Smooth muscle cell of the brain vasculature (primary cell): Measurements from ENCODE around the gene HOXB4.

Experiments
- DNase-seq: peaks from one replicate; pipeline ENCODE4 v3.0.0-alpha.2; 2012; ENCODE audit warnings: low read depth, low spot score

Gene HOXB4

DNA sequence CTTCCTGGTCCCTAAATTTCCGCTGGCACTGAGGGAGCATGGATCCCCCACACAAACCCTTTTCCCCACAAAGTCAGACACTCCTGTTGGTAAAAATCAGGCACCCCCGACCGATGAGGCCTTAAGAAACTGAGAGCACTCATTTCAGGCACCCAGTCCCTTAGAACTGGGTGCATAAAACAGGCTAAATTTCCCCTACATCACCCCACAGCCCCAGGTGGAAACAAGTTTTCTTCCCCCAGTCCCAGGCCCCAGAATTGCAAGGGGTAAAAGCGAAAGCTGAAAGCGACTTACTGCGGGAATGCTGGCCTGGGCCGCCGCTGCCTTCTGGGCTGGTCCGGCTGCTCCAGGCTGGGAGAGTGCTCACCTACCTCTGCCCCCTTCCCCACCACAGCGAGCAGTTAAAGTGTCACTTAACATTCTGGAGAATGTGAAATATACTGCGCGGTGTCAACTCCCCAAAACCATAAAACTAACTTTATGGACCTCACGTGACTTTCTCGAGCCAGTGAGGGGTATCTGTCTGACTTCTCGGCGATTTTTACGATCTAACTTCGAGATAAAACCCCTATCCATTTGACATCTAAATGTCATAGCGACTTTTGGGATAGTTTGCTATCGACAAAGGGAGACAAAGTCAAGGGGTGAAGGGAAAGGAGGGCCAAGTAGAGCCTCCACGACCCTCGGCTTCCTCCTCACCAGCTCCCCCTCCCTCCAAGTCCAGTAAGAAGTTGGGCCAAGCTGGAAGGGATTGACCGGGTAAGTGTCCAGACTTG, 11.9 kb upstream of the HOXB4 start, which contains the start of gene HOXB3:
TSS of gene HOXB3 (minus strand) at position 411 of the 776 bp plus-strand sequence. CDS start 37,767 bp downstream, outside the sequence.
- DNase-seq, result no peak

DNA sequence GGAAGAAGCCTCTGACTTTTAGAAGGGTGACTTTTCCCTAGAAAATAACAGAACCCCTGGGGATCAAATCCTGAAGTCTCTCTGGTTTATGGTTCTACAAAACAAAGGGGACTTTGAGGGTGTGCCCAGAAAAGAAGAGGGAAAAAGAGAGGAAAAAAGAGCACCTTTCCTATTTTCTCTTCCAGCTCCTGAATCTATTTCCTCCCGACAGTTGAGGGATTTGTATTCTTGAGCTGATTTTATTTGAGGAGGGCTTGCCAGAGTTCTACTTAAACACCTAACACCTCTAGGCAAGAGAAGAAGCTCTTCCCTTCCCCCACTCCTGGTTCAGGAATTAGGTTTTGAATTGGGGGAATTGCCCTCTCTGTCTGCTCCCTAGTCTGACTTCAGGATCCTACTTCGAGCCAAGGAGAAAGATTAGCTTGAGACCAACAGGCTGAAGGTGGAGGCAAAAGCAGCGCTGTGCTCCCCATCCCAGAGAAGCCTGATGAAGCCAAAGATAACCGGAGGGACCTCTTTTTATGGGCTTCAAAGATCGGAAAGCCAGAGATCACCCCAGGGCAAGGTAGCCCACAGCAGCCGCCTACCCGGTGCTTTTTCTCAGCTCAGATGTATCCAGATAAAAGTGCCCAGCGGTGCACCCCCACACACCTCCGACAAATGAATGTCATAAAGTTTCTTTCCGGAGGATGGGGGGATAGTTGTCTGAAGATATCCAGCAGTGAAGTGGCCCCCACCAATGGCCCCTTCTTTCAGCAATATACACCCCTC, 11.1 kb upstream of the HOXB4 start:
- no peak for DNase-seq

- no peak for DNase-seq
Observed at GRCh38 chr17:48588528-48588927, 10.4 kb upstream of the HOXB4 start.

DNA sequence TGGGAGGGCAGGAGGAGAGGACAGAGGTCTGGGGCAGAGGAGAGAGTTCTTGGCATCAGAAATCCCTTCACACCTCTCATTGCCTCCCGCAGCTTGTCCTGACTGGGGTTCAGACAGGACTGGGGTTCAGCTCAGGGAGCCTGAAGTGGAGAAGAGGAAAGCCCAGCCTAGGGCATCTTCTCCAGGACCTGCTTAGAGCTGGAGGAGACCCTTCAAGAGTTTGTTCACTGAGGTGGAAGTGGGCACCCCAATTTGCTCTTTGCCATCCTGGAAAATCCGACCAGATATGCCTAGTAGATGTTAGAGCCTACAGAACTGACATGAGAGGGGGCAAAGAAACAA, 9.9 kb upstream of the HOXB4 start:
- DNase-seq, result no peak

DNA sequence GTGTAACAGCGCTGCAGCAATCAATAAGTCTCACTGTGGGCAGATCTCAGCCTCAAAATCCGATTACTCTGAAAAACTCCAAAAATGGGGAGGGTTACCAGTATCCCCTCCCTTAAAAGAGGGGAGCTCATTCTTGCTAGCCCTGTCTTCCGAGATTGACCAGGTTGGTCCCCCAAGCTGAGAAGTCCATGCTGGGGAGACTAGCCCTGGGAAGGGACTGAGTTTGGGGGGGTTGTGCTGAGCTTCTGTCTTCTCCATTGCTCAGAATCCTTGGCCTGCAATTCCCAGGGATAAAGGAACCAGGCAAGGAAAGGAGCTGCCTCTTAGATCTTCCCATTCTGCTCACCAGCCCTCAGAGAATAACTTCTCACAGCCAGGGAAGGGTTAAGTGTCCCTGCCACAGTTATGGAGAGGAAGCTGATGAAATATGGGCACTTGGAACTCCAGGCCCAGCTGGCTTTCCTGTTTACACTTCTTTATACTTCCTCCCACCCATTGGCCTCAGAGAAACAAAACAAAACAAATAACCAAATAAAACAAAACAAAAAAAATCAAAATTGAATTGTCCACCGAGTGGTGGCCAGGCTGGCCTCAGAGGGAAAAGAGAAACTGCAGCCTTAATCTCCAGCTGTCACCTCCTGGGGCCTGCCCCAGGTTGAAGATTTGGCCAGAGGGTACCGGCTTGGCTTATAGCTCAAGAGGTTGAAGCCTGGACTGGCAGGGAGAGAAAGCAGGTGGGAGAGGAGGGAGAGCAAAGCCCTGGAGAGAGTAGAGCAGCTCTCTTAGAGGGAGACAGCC, 9.3 kb upstream of the HOXB4 start:
- DNase-seq, result no peak

- DNase-seq, result no peak
Observed at GRCh38 chr17:48586355-48587258, 8.5 kb upstream of the HOXB4 start.

- no peak for DNase-seq
Observed at GRCh38 chr17:48584223-48584741, 6.1 kb upstream of the HOXB4 start.

DNA sequence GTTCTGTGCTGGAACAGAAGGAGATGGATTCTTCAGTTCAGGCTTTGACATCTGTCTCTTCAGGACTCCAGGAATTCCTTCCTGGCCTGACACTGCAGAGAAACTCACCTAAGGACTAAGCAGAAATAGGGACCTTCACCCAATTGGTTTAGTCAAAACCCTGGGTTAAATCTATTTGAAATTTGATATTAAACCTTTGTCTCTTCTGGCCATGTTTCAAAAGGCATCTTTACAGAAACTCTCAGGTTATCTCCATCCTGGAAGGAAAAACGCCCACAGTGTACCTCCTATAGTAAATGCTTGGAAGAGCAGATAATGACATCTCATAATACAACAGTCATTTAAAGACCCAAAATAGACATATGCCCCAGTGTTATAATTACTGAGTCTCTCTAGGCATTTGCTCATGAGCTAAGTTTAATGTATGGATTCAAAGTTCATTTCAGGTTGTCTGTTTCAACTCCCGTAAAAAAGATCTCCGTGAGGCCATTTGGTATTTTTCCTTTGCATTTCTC, 5.6 kb upstream of the HOXB4 start:
- no peak for DNase-seq

DNA sequence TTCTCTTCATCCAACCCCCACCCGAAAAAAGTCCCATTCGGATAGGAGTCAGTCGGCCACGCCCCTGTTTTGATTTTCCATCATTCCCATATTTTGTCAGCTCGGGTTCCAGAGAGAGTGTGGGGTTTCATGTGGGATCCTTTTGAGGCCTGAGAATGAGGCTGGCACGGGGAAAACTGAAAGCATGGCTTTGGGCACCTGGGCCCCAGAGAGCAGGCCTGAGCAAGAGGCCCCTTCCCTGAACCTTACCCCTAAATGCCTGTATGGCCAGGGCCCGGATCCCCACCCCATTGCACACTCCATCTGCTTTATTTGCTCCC, 4.6 kb upstream of the HOXB4 start:
- DNase-seq, result no peak

DNA sequence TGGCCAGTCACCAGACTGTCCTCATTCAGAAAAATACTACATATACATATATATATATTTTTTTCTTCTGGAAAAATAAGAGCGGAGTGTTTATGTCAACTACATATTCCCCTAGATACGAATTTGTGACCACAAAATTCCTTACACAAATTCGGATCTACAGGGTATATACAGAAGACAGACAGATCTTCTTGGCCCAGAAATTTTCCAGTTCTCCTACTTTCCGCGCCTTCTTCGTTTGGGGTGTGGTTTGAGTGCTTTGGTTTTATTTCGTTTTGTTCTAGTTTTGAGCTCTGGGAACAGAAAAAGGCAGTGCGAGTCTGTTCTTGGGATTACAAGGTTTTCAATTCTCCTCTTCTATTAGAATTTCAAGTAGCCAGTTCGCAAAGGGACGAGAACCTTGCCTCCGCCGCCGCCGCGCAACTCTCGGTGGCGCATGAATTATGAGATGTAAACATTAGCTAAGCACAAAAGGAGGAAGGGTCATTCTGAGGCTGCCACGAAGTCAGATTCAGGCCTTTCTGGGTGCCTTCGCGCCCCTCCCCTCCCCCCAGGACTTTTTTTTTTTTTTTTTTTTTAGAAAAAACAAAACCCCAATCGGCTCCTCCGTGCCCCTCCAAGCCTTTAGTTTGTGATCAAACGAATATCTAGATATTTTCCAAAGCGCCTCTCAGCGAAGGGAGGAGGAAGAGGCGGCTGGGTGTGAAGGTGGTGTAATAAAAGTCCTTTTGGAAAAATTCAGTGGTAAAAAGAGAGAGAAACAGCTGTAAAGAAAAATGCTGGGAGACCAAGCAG, 1.8 kb upstream of the HOXB4 start:
- DNase-seq, result no peak

- DNase-seq, result no peak
Observed at GRCh38 chr17:48579471-48579759, 1.3 kb upstream of the HOXB4 start.

GRCh38 chr17:48578616-48579470, 693 bp upstream of the HOXB4 start:
- DNase-seq, result no peak

GRCh38 chr17:48577330-48577945, 712 bp downstream of the HOXB4 start:
- DNase-seq, result no peak

GRCh38 chr17:48576479-48577309, 1.5 kb downstream of the HOXB4 start:
- DNase-seq, result no peak

- DNase-seq, result no peak
Observed at GRCh38 chr17:48575673-48576478, 2.3 kb downstream of the HOXB4 start.

DNA sequence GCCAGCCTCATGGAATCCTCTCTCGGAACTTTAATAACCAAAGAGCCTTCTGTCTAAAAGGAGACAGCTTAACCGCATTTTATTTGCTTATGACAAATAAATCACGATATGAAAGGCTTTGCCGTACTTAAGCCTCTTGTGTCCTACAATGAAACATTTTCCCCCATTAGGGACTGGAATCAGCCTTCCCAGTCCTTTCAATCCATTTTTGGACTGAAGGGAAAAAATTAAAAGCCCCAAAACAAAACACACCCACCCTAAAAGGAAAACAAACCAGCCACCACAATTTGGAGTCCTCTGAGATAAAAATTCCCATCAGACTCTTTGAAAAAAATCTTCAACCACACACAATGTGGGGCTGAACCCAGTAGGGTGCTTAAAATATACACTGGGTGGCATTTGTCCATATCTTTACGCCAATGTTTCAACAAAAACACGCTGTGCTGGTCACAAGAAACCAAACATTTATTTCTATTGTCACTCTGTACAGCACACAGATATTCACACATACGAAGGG, 3.0 kb downstream of the HOXB4 start:
- DNase-seq, result no peak

DNA sequence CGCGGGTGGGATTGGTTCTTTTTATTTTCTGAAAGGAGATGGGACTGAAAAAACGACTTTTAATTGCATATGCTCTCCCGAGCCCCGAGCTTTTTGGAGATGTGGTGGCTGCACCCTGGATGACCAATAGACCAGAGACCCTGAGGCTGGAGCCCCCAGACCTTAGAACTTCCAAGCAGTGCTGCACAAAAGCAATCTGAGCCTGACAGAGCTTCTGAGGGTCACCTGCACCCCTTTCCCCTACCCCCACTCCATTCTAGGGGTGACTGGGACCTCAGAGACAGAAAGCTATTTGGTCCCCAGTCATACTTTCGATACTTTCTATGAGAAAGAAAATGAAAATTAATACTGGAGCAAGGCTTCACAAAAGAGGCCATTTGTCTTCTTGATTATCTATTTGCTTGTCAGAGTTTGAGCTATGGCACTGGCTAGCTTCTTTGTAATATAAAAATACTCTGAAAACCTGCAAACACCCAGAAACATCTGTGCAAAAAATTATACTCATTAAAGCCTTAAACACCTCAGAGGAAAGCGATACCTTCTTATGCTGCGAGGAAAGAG, 3.6 kb downstream of the HOXB4 start:
- DNase-seq, result no peak
